GM19239 (cell line): ENCODE measurements around the gene TMC5.

Experiments
- DNase-seq: peaks from one replicate; pipeline ENCODE4 v3.0.0; 2011; ENCODE audit warnings: low spot score; ENCODE audit not compliant: insufficient read length
- FAIRE-seq: peaks from 2 replicates; lab custom pipeline; 2011; peaks lifted over from hg19 to GRCh38; lab: Jason Lieb, UNC

Gene TMC5

GRCh38 chr16:19499006-19499405 lies 81.3 kb downstream of the TMC5 start:
- FAIRE-seq (no peak), DNase-seq (no peak)

DNA sequence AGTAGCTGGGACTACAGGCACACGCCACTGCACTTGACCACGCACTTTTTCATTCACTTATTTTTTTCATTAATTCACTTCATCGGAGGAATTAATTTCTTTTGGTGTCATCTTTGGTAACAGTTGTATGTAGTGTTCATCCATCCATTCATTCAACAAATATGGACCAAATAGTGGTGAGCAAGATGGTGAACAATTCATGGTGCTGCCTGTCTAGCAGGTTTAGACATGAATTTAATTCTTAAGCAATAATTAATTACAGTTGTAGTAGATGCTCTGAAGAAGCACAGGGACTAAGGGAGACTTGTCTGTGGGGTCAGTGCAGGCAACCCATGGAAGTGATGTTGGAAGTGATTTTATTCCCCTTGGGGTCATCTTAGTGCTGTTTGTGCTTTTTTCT lies 81.8 kb downstream of the TMC5 start:
- FAIRE-seq: no peak
- DNase-seq: no peak

- FAIRE-seq (no peak), DNase-seq (peak; percentile 40)
Observed at GRCh38 chr16:19502395-19503131, 84.9 kb downstream of the TMC5 start.

DNA sequence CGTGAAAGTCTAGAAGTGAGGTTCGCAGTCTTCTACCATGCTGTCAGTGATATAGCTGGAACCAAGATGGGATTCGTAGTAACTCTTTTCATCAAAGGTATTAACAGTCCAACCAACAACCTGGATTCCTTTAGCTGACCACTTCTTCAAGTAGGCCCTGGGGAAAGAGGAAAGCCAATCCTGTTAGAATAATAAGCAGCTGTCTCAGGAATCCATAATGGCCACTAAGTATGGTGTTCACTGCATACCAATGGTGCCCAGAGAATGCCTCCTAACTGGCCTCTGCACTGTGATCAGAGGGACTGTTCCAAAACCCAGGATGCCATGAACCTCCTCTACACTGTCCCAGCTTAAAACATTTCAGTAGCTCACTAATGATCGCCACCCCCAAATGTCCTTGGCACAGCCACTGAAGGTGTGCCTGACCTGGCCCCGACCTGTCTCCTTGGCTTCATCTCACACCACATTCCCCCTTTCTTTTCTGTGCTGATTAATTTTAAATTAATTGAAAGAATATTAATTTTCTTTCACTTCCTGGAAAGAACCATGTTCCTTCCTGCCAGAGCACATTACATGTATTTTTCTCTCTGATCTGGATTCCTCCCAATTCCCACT lies 85.9 kb downstream of the TMC5 start:
- DNase-seq (no peak), FAIRE-seq (no peak)

DNA sequence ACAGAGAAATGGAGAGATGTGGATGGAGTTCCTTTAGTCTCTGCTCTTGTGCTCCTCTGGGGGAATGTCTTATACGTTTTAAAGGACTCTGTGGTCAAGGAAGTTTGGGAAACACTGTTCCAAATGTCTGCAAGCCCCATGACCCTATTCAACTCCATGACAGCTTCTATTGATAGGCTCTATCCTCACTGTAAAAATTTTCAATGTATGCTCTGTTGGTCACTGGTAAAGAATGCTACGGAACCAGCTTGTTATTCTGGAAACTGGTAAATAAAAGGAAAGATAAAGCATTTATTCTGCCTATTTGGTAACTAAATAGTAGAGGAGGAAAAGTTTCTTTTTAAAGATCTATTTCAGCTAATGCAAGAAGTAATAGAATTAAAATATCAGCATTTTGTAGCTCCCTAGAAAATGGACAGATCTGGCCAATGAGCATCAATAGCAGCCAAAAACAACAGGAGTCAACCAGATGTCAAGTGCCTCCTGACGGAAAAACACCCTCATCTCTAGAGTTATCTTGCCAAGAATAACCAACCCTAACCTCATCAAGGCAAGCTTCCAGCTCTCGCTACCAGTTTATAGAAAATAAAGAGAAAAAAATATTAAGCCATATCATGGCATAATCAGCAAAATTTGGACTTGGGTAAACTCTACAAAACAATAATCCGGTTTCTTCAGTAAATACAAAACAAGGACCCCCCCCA lies 88.1 kb downstream of the TMC5 start:
- DNase-seq (no peak), FAIRE-seq (no peak)

DNA sequence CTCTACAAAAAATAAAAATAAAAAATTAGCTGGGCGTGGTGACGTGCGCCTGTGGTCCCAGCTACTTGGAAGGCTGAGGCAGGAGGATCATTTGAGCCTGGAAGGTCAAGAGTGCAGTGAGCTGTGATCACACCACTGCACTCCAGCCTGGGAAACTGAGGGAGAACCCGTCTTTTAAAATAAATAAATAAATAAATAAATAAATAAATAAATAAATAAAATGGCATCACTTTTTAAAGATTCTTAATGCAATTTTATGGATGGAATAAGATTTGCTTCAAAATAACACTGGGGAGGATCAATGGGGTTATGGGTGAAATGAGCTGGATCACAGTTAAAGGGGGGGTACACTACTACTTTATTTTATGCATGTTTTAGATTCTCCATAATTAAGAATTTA lies 89.3 kb downstream of the TMC5 start:
- DNase-seq: no peak

GRCh38 chr16:19507867-19508266 lies 90.2 kb downstream of the TMC5 start:
- FAIRE-seq (no peak), DNase-seq (no peak)

More for the DNA sequence above, 89.3 kb downstream of the TMC5 start:
- no peak for FAIRE-seq

DNA sequence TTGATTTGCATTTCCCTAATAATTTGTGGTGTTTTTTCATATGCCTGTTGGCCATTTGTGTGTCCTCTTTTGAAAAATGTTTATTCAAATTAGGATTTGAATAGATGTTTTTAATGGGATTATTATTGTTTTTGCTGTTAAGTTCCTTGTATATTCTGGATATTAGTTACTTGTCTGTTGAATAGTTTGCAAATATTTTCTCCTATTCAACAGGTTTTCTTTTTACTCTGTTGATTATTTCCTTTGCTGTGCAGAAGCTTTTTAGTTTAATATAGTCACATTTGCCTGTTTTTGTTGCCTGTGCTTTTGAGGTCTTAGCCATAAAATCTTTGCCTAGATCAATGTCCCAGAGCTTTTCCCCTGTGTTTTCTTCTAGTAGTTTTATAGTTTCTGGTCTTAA lies 94.6 kb downstream of the TMC5 start:
- FAIRE-seq (peak; percentile 72), DNase-seq (no peak)

DNA sequence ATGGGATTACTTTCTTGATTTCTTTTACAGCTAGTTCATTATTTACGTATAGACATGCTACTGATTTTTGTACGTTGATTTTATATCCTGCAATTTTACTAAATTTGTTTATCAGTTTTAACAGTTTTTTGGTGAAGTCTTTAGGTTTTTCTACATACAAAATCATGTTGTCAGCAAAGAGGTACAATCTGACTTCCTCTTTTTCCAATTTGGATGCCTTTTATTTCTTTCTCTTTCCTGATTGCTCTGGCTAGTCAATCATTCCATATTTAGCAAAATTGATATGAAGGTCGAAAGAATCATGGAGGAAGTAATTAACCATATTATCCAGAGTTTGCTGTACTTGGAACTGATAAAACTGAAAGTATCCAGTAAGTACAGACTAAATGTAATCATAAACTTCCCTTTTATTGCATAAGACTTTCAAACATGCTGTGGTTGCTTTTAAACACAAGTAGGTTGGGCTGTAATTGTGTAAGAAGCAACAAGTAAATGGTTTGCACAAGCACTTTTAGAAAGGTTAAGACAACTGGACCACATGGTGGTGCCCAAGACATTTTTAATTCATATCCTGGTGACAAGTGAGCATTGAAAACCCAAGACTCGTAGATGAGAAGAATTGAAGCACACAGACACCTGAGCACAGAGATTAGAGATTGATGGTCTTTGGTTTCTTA lies 95.8 kb downstream of the TMC5 start:
- FAIRE-seq (peak; percentile 71), DNase-seq (no peak)

DNA sequence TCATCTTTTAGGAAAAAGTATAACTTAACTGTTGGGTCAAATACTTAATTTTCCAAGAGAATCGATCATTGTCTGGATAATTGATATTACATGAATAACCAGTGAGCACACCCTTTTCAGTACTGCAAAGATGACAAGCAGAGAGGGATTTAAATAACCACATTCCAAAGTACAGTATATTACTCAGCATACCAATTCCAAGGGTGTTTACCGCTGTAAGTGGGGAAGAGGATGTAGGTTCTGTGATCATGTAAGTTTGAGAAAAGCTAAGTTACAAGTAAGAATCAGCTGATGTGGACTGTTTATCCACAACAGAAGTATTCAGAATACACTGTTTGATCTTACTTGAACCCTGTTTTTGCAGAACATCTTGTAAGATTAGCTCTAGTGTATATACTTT lies 98.1 kb downstream of the TMC5 start:
- no peak for FAIRE-seq
- DNase-seq: no peak

GRCh38 chr16:19517424-19518089 lies 99.9 kb downstream of the TMC5 start:
- FAIRE-seq: no peak
- no peak for DNase-seq

DNA sequence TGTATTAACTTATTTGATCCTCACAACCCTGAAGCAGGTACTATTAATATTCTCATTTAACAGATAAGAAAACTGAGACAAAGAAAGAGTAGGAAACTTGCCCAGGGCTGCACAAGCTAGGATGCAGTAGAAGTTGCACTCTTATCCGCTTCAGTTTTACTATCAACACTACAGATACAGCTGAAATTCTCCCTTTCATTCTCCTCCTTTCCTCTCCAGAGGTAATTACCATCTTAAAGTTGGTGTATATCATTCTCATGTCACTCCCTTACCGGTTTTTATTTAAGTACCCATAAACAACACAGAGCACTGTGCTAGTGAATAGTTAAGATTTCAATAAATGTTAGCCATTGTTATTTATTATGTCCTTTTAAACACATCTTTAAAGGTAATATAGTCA lies 100.7 kb downstream of the TMC5 start:
- DNase-seq (no peak), FAIRE-seq (no peak)

- FAIRE-seq: peak; percentile 59
Observed at GRCh38 chr16:19520861-19521331, 103.2 kb downstream of the TMC5 start.

DNA sequence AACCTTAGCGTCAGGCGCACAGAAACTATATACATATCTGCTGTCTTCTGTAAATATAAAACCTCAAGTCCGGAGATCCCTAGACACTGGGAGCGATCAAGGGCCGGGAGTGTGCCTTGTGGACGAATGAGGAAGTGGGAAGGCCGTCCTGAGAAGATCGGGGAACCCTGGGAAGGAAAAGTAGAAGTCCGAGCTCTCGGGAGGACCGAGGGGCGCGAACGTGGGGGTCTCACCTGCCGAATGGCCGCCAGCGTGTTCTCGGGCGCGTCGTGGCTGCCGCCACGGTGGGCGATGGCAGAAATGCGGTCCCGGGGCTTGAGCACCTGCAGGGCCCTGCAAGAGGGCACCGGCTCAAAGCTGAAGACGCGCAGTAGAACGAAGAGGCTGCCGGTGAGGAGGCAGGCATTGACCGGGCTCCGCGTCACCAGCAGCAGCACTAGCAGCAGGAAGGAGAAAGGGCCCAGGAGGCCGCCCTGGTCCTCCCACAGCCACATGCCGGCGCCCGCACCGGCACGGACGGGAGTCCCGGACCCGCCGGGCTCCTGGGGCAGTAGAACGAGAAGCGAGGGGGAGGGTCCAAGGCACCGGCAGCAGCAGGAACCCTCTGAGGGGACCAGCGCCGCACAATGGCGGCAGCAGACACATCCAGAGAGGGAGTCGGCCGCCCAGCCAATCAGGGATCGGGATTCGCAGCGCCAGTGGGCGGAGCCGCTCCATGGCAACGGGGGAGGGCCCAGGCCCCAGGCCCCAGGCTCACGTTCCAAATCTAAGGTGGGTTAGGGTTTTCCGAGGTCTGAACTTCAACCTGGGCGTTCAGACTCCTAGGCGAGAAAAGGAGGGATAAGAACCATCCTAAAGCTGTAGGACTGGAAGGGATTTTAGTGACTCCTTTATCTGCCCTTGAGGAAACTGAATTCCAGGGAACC lies 104.1 kb downstream of the TMC5 start, which contains the start of gene GDE1:
Gene GDE1 (minus strand): TSS at position 628 of the 926 bp plus-strand sequence. CDS start 134 bp downstream, at position 494.
- FAIRE-seq (peak; percentile 87), DNase-seq (peak; percentile 73)

More at GRCh38 chr16:19520861-19521331, 103.2 kb downstream of the TMC5 start:
- no peak for DNase-seq

DNA sequence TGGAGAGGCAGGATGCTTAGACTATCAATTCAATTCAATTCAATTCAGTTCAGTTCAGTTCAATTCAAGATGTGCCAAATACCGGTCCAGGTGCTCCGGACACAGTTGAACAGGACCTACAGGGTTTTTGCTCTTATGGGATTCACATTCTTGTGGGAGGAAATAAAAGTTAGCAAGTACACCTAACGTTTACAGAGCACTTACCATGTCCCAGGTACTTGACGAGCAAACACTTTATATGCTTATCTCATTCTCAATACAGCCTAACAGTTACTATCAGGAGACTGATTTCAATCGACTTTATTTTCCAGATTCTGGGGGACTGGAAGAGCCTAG lies 104.7 kb downstream of the TMC5 start:
- no peak for FAIRE-seq
- DNase-seq: no peak

- FAIRE-seq: no peak
- DNase-seq: no peak
Observed at GRCh38 chr16:19522760-19523159, 105.1 kb downstream of the TMC5 start.

- DNase-seq: no peak
- no peak for FAIRE-seq
Observed at GRCh38 chr16:19523184-19523558, 105.5 kb downstream of the TMC5 start.

DNA sequence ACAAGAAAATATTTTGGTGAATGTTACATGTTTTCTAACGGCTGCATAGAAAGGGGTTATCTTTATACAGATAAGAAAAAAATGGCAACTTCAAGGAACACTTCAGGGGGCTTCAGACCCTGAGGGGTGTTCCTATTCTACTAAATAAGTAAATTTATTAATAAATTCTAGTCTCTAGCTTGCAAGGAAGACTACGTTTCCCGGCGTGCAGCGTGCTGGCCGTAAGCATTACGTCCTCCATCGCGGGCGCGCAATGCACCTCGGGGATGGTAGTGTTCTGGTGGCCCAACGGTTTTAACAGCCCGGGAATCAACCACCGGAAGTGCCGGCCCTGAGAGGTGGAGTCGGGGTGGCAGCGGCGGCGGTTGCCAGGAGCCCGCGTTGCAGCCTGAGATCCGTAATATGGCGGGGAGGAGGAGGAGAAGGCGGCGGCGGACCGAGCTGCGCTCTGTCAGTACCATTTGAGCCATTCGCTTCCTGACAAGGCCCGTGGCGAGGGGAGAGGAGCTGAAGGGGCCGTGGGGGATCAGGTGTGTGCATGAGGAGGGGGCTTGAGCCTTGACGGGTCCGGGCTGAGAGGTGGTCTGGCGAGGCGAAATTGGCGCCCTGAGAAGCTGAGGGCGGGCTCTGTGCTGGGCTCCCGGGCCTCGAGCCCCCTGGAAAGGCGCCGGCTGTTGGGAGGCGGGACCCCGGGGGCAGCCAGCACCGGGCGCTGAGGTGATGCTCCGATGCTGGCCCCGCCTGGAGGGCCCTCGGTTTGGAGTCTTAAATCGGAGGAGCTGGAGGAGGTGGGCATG lies 106.1 kb downstream of the TMC5 start, which contains the start of gene CCP110:
Gene CCP110 (plus strand): TSS at position 384 of the 797 bp plus-strand sequence. CDS start 3,940 bp downstream, outside the sequence.
- peak; percentile 70 for DNase-seq
- FAIRE-seq: peak; percentile 87
